ENCODE results near the gene MAP2K7. TPM values are rescaled to one million over a fixed set of nuclear protein-coding genes. Genes with fewer than 3 reads are reported as not detected.

MAP2K7 gene
- total RNA-seq, 1 experiment from 2014 or later: 37.4 TPM

GRCh38 chr19:7921302-7921966 lies 17.8 kb downstream of the MAP2K7 start:
- CTCF ChIA-PET: interaction anchor here (0.7 to 3.6 kb wide), 4 partner anchors 8 to 86 kb away, joined by 4 to 50 read pairs (median 20); no protein-coding TSS in a partner anchor
- Histone ChIP-seq H3K27me3 (replicated peaks; ENCODE audit: control insufficient read depth, insufficient read depth, low read length) (no peaks in the 10 kb centered on the region), H3K36me3 (ENCODE audit: control insufficient read depth, insufficient read depth, low read length) (no peaks in the 10 kb centered on the region), H3K4me1 (peaks cover 19% of the 10 kb centered on the region), H3K9me3 (no peaks in the 10 kb centered on the region), H3K4me3 (ENCODE audit: low read depth, low read length) (peak overlapping the region; percentile 41)
- intact Hi-C loops (cut with micrococcal nuclease; ENCODE audit: unreplicated experiment): no loop called here
- H3K27ac Mint-ChIP-seq (ENCODE audit: unreplicated experiment): peak overlapping the region; percentile 29
- TF ChIP-seq CTCF (IDR thresholded peaks at IDR 0.05; ENCODE audit: insufficient read depth in 1 of 2, low read depth in 1 of 2, low read length in 1 of 2, severe bottlenecking in 1 of 2, unreplicated experiment in 1 of 2): no peak
- H3K4me1 Mint-ChIP-seq (ENCODE audit: low read depth, unreplicated experiment): peaks cover 7% of the 10 kb centered on the region
- peak overlapping the region; percentile 87 for H3K4me3 Mint-ChIP-seq (ENCODE audit: unreplicated experiment)
- POLR2A ChIA-PET: interaction anchor here (1.0 to 2.3 kb wide), 4 partner anchors 18 to 52 kb away, joined by 3 to 69 read pairs (median 16); partner anchors contain the start of genes MAP2K7 and TIMM44
- BruUV-seq (replicated peaks): no TSS peak
- no peak for DNase-seq
- H3K9me3 Mint-ChIP-seq (ENCODE audit: unreplicated experiment): no peaks in the 10 kb centered on the region
- no peaks in the 10 kb centered on the region for H3K27me3 Mint-ChIP-seq (ENCODE audit: insufficient read depth, unreplicated experiment)
- H3K36me3 Mint-ChIP-seq (ENCODE audit: insufficient read depth, unreplicated experiment): peaks cover 35% of the 10 kb centered on the region

DNA sequence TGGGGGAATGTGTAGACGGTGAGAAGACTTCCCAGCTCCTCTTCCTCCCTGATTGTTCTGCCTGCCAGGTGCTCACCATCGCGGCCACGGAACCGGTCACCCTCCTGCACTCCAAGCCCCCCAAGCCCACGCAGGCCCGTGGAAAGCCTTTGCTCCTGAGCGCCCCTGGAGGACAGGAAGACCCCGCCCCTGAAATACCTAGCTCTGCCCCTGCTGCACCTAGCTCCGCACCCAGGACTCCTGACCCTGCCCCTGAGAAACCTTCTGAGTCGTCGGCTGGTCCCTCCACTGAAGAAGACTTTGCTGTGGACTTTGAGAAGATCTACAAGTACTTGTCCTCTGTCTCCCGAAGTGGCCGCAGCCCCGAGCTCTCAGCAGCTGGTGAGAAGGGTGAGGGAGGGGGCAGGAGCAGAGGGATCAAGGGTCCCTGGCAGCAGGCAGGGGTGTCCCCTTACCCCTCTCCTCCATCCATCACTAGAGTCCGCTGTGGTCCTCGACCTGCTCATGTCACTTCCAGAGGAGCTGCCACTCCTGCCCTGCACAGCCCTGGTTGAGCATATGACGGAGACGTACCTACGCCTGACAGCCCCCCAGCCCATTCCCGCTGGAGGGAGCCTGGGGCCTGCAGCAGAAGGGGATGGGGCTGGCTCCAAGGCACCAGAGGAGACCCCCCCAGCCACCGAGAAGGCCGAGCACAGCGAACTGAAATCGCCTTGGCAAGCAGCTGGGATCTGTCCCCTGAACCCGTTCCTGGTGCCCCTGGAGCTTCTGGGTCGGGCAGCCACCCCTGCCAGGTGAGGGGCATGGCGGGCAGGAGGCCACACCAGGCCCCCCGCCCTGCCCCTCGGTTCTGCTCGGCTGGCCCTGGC lies 18.5 kb downstream of the MAP2K7 start:
- no peak for DNase-seq
- BruUV-seq (replicated peaks): TSS peak; percentile 35
- no peaks in the 10 kb centered on the region for H3K36me3 ChIP-seq (ENCODE audit: control insufficient read depth, insufficient read depth, low read length)
- no peaks in the 10 kb centered on the region for H3K27me3 Mint-ChIP-seq (ENCODE audit: insufficient read depth, unreplicated experiment)
- H3K4me3 Mint-ChIP-seq (ENCODE audit: unreplicated experiment): peak overlapping the region; percentile 24
- no peaks in the 10 kb centered on the region for H3K27me3 ChIP-seq (replicated peaks; ENCODE audit: control insufficient read depth, insufficient read depth, low read length)
- H3K4me1 ChIP-seq: peaks cover 23% of the 10 kb centered on the region
- H3K9me3 ChIP-seq: no peaks in the 10 kb centered on the region
- no peak overlapping the region for H3K4me3 ChIP-seq (ENCODE audit: low read depth, low read length)
- H3K27ac Mint-ChIP-seq (ENCODE audit: unreplicated experiment): no peak overlapping the region
- intact Hi-C loops (cut with micrococcal nuclease; ENCODE audit: unreplicated experiment): no loop called here
- CTCF ChIA-PET: interaction anchor here (3.6 kb wide), 1 partner anchor 69 kb away, joined by 21 read pairs; no protein-coding TSS in a partner anchor
- no peaks in the 10 kb centered on the region for H3K9me3 Mint-ChIP-seq (ENCODE audit: unreplicated experiment)
- H3K36me3 Mint-ChIP-seq (ENCODE audit: insufficient read depth, unreplicated experiment): peaks cover 41% of the 10 kb centered on the region
- H3K4me1 Mint-ChIP-seq (ENCODE audit: low read depth, unreplicated experiment): peaks cover 7% of the 10 kb centered on the region
- POLR2A ChIA-PET: interaction anchor here (1.0 kb wide), 1 partner anchor 19 kb away, joined by 3 read pairs; no protein-coding TSS in a partner anchor
- no peak for TF ChIP-seq CTCF (IDR thresholded peaks at IDR 0.05; ENCODE audit: insufficient read depth in 1 of 2, low read depth in 1 of 2, low read length in 1 of 2, severe bottlenecking in 1 of 2, unreplicated experiment in 1 of 2)

GRCh38 chr19:7922836-7923195 lies 19.1 kb downstream of the MAP2K7 start:
- Histone ChIP-seq H3K9me3 (no peaks in the 10 kb centered on the region), H3K4me1 (peaks cover 23% of the 10 kb centered on the region), H3K4me3 (ENCODE audit: low read depth, low read length) (no peak overlapping the region), H3K27me3 (replicated peaks; ENCODE audit: control insufficient read depth, insufficient read depth, low read length) (no peaks in the 10 kb centered on the region), H3K36me3 (ENCODE audit: control insufficient read depth, insufficient read depth, low read length) (no peaks in the 10 kb centered on the region)
- Mint-ChIP-seq H3K4me1 (ENCODE audit: low read depth, unreplicated experiment) (peaks cover 7% of the 10 kb centered on the region), H3K9me3 (ENCODE audit: unreplicated experiment) (no peaks in the 10 kb centered on the region), H3K27me3 (ENCODE audit: insufficient read depth, unreplicated experiment) (no peaks in the 10 kb centered on the region), H3K4me3 (ENCODE audit: unreplicated experiment) (no peak overlapping the region), H3K36me3 (ENCODE audit: insufficient read depth, unreplicated experiment) (peaks cover 47% of the 10 kb centered on the region), H3K27ac (ENCODE audit: unreplicated experiment) (no peak overlapping the region)
- BruUV-seq (replicated peaks): no TSS peak
- ChIA-PET CTCF (interaction anchor here (3.6 kb wide), 1 partner anchor 70 kb away, joined by 21 read pairs; no protein-coding TSS in a partner anchor), POLR2A (no interaction called here)
- no peak for DNase-seq
- intact Hi-C loops (cut with micrococcal nuclease; ENCODE audit: unreplicated experiment): no loop called here
- no peak for TF ChIP-seq CTCF (IDR thresholded peaks at IDR 0.05; ENCODE audit: insufficient read depth in 1 of 2, low read depth in 1 of 2, low read length in 1 of 2, severe bottlenecking in 1 of 2, unreplicated experiment in 1 of 2)
